ENCODE measurements around the gene PALD1. TPM values are rescaled to one million over a fixed set of nuclear protein-coding genes. Genes with fewer than 3 reads are reported as not detected.

PALD1 gene
- total RNA-seq, 1 donor from 2014 or later: 1.8 TPM

- peak overlapping the region; percentile 51 for H3K27ac ChIP-seq (ENCODE audit: low read depth, low read length)
- no peaks in the 10 kb centered on the region for H3K9me3 ChIP-seq (ENCODE audit: insufficient read depth, low read depth, low read length)
- no peaks in the 10 kb centered on the region for H3K36me3 Mint-ChIP-seq (ENCODE audit: low read depth, unreplicated experiment)
- H3K4me2 ChIP-seq (ENCODE audit: low read length): peak overlapping the region; percentile 53
- no peaks in the 10 kb centered on the region for H3K27me3 ChIP-seq (ENCODE audit: insufficient read depth, low read length)
- peaks cover 2% of the 10 kb centered on the region for H3K27me3 Mint-ChIP-seq (ENCODE audit: low read depth, unreplicated experiment)
- peak overlapping the region; percentile 44 for H3K9ac ChIP-seq (ENCODE audit: low read length)
- no peaks in the 10 kb centered on the region for H3K9me3 Mint-ChIP-seq (ENCODE audit: unreplicated experiment)
- DNase-seq (ENCODE audit: low read depth) (no peak), FAIRE-seq (no peak)
- TF ChIP-seq EZH2 (IDR thresholded peaks at IDR 0.05; ENCODE audit: insufficient read depth, low read length): no peak
- TF ChIP-seq, protein P1, sequence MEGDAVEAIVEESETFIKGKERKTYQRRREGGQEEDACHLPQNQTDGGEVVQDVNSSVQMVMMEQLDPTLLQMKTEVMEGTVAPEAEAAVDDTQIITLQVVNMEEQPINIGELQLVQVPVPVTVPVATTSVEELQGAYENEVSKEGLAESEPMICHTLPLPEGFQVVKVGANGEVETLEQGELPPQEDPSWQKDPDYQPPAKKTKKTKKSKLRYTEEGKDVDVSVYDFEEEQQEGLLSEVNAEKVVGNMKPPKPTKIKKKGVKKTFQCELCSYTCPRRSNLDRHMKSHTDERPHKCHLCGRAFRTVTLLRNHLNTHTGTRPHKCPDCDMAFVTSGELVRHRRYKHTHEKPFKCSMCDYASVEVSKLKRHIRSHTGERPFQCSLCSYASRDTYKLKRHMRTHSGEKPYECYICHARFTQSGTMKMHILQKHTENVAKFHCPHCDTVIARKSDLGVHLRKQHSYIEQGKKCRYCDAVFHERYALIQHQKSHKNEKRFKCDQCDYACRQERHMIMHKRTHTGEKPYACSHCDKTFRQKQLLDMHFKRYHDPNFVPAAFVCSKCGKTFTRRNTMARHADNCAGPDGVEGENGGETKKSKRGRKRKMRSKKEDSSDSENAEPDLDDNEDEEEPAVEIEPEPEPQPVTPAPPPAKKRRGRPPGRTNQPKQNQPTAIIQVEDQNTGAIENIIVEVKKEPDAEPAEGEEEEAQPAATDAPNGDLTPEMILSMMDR (IDR thresholded peaks at IDR 0.05; ENCODE audit: insufficient read depth, low read depth, low read length): no peak
- H3K4me1 ChIP-seq (ENCODE audit: insufficient read depth, low read length): peaks cover 22% of the 10 kb centered on the region
- no peaks in the 10 kb centered on the region for H3K36me3 ChIP-seq (ENCODE audit: insufficient read depth, low read length)
- no peak overlapping the region for H3K4me3 ChIP-seq (ENCODE audit: insufficient read depth, low read depth, low read length)
- H3K4me3 Mint-ChIP-seq (ENCODE audit: unreplicated experiment): peak overlapping the region; percentile 27
- H4K20me1 ChIP-seq (ENCODE audit: insufficient read depth, low read length): no peaks in the 10 kb centered on the region
- H3K79me2 ChIP-seq (ENCODE audit: insufficient read depth, low read length): no peaks in the 10 kb centered on the region
- peaks cover 17% of the 10 kb centered on the region for H3K4me1 Mint-ChIP-seq (ENCODE audit: low read depth, unreplicated experiment)
- no peak overlapping the region for H2AFZ ChIP-seq (ENCODE audit: low read depth, low read length)
- H3K27ac Mint-ChIP-seq (ENCODE audit: unreplicated experiment): no peak overlapping the region
Observed at GRCh38 chr10:70551466-70551865, 72.9 kb downstream of the PALD1 start.

GRCh38 chr10:70551971-70552422, 73.4 kb downstream of the PALD1 start:
- Histone ChIP-seq H3K4me3 (ENCODE audit: insufficient read depth, low read depth, low read length) (no peak overlapping the region), H3K79me2 (ENCODE audit: insufficient read depth, low read length) (no peaks in the 10 kb centered on the region), H3K27me3 (ENCODE audit: insufficient read depth, low read length) (no peaks in the 10 kb centered on the region), H3K9me3 (ENCODE audit: insufficient read depth, low read depth, low read length) (no peaks in the 10 kb centered on the region), H3K27ac (ENCODE audit: low read depth, low read length) (peak overlapping the region; percentile 51), H3K9ac (ENCODE audit: low read length) (peak overlapping the region; percentile 44), H3K4me2 (ENCODE audit: low read length) (peak overlapping the region; percentile 53), H4K20me1 (ENCODE audit: insufficient read depth, low read length) (no peaks in the 10 kb centered on the region), H3K4me1 (ENCODE audit: insufficient read depth, low read length) (peaks cover 22% of the 10 kb centered on the region), H3K36me3 (ENCODE audit: insufficient read depth, low read length) (no peaks in the 10 kb centered on the region), H2AFZ (ENCODE audit: low read depth, low read length) (peak overlapping the region; percentile 22)
- no peak overlapping the region for H3K27ac Mint-ChIP-seq (ENCODE audit: unreplicated experiment)
- no peak for FAIRE-seq
- H3K36me3 Mint-ChIP-seq (ENCODE audit: low read depth, unreplicated experiment): no peaks in the 10 kb centered on the region
- no peaks in the 10 kb centered on the region for H3K9me3 Mint-ChIP-seq (ENCODE audit: unreplicated experiment)
- TF ChIP-seq, protein P1 (IDR thresholded peaks at IDR 0.05; ENCODE audit: insufficient read depth, low read depth, low read length): no peak
- TF ChIP-seq EZH2 (IDR thresholded peaks at IDR 0.05; ENCODE audit: insufficient read depth, low read length): no peak
- peaks cover 5% of the 10 kb centered on the region for H3K27me3 Mint-ChIP-seq (ENCODE audit: low read depth, unreplicated experiment)
- DNase-seq (ENCODE audit: low read depth): peak; percentile 87
- no peak overlapping the region for H3K4me3 Mint-ChIP-seq (ENCODE audit: unreplicated experiment)
- H3K4me1 Mint-ChIP-seq (ENCODE audit: low read depth, unreplicated experiment): peaks cover 17% of the 10 kb centered on the region

- Histone ChIP-seq H3K4me1 (ENCODE audit: insufficient read depth, low read length) (peaks cover 22% of the 10 kb centered on the region), H3K79me2 (ENCODE audit: insufficient read depth, low read length) (no peaks in the 10 kb centered on the region), H3K4me2 (ENCODE audit: low read length) (peak overlapping the region; percentile 53), H3K27me3 (ENCODE audit: insufficient read depth, low read length) (no peaks in the 10 kb centered on the region), H3K27ac (ENCODE audit: low read depth, low read length) (no peak overlapping the region), H4K20me1 (ENCODE audit: insufficient read depth, low read length) (no peaks in the 10 kb centered on the region), H3K36me3 (ENCODE audit: insufficient read depth, low read length) (no peaks in the 10 kb centered on the region), H2AFZ (ENCODE audit: low read depth, low read length) (no peak overlapping the region), H3K4me3 (ENCODE audit: insufficient read depth, low read depth, low read length) (no peak overlapping the region), H3K9me3 (ENCODE audit: insufficient read depth, low read depth, low read length) (no peaks in the 10 kb centered on the region), H3K9ac (ENCODE audit: low read length) (peak overlapping the region; percentile 3)
- no peak for DNase-seq (ENCODE audit: low read depth)
- H3K36me3 Mint-ChIP-seq (ENCODE audit: low read depth, unreplicated experiment): no peaks in the 10 kb centered on the region
- H3K4me1 Mint-ChIP-seq (ENCODE audit: low read depth, unreplicated experiment): peaks cover 17% of the 10 kb centered on the region
- no peak overlapping the region for H3K4me3 Mint-ChIP-seq (ENCODE audit: unreplicated experiment)
- FAIRE-seq: no peak
- H3K9me3 Mint-ChIP-seq (ENCODE audit: unreplicated experiment): no peaks in the 10 kb centered on the region
- TF ChIP-seq, protein P1 (IDR thresholded peaks at IDR 0.05; ENCODE audit: insufficient read depth, low read depth, low read length): no peak
- no peak for TF ChIP-seq EZH2 (IDR thresholded peaks at IDR 0.05; ENCODE audit: insufficient read depth, low read length)
- peaks cover 5% of the 10 kb centered on the region for H3K27me3 Mint-ChIP-seq (ENCODE audit: low read depth, unreplicated experiment)
- peak overlapping the region; percentile 15 for H3K27ac Mint-ChIP-seq (ENCODE audit: unreplicated experiment)
Observed at GRCh38 chr10:70552586-70552985, 74.0 kb downstream of the PALD1 start.
